Cerebellar nuclear complex (tissue), 1 donor: ENCODE data around the gene SUPT5H.
"Not testable (repeated sequence)": the region's sequence is repeated elsewhere in the genome, so short reads cannot be mapped to it uniquely, and the experiment has no call there.

Experiments
- DNase-seq, 2 experiments: peaks; one replicate each; lab custom pipeline; 2025; lab: John Stamatoyannopoulos, UW

SUPT5H gene

GRCh38 chr19:39425744-39426143 is 19.6 kb upstream of the SUPT5H start:
- no peak for DNase-seq

GRCh38 chr19:39426170-39426569 is 19.2 kb upstream of the SUPT5H start:
- no peak for DNase-seq

GRCh38 chr19:39427707-39428106 is 17.7 kb upstream of the SUPT5H start:
- no peak for DNase-seq

GRCh38 chr19:39428283-39429112 is 16.9 kb upstream of the SUPT5H start:
- DNase-seq, result no peak

GRCh38 chr19:39430675-39431593 is 14.4 kb upstream of the SUPT5H start:
- no peak for DNase-seq

- no peak for DNase-seq
Measured at GRCh38 chr19:39432677-39433025, 12.7 kb upstream of the SUPT5H start.

- no peak for DNase-seq
Measured at GRCh38 chr19:39433480-39434079, 11.8 kb upstream of the SUPT5H start.

GRCh38 chr19:39434123-39435076 is 11.0 kb upstream of the SUPT5H start:
- no peak for DNase-seq

GRCh38 chr19:39435499-39436349 is 9.7 kb upstream of the SUPT5H start, which contains the start of gene RPS16:
Gene RPS16, minus strand, starts transcription at chr19:39435949. Its CDS starts 54 bp downstream, at chr19:39435895.
- DNase-seq, result peak; percentile 76 to 93

GRCh38 chr19:39436350-39436716 is 9.0 kb upstream of the SUPT5H start:
- DNase-seq, result no peak

GRCh38 chr19:39438270-39438934 is 7.0 kb upstream of the SUPT5H start:
- no peak for DNase-seq

- no peak for DNase-seq
Measured at GRCh38 chr19:39444598-39445195, 685 bp upstream of the SUPT5H start.

GRCh38 chr19:39446365-39447084 is 1.1 kb downstream of the SUPT5H start:
- no peak for DNase-seq

GRCh38 chr19:39448271-39448670 is 2.9 kb downstream of the SUPT5H start:
- no peak for DNase-seq

GRCh38 chr19:39449116-39449797 is 3.9 kb downstream of the SUPT5H start:
- DNase-seq, result no peak

- DNase-seq, result not testable (repeated sequence)
Measured at GRCh38 chr19:39451257-39451656, 5.9 kb downstream of the SUPT5H start.

- no peak for DNase-seq
Measured at GRCh38 chr19:39463403-39463802, 18.0 kb downstream of the SUPT5H start.
